Measurements from ENCODE around the gene RAX. TPM values are rescaled to one million over a fixed set of nuclear protein-coding genes. Genes with fewer than 3 reads are reported as not detected.

RAX gene
- total and polyA plus RNA-seq, 2 of the 4 experiments (the other 2 are of a cell fraction): not detected

DNA sequence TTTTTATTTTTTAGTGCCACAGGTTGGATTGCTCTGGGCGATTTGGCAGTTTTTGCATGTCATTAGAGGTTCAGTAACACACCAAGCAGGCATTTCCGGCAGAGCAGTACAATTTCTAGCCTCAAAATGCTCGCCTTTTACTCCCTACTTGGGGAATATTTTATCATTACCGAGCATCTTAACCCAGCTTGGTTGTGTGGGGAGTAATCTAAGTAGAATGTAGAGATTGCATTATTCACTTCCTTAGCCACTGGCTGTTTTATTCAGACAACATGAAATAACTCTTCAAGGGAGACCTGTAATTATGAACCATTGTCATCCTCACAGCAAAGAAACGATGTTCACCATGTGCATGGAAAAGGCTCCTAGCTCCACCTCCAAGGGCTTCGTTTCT, 40.2 kb downstream of the RAX start:
- Histone ChIP-seq H4K8ac (ENCODE audit: low read depth in 2 of 2, low read length in 2 of 2) (no peak overlapping the region), H3K27ac (ENCODE audit: insufficient read depth, low read length) (no peak overlapping the region), H3K9ac (ENCODE audit: low read depth, low read length) (no peak overlapping the region), H3K4me1 (ENCODE audit: control insufficient read depth, insufficient read depth, low read length) (no peaks in the 10 kb centered on the region), H2AK9ac (replicated peaks; ENCODE audit: low read depth, low read length, poor library complexity) (no peak overlapping the region), H3K36me3 (ENCODE audit: control insufficient read depth, insufficient read depth, low read length) (no peaks in the 10 kb centered on the region), H2BK20ac (ENCODE audit: low read depth, low read length) (no peak overlapping the region), H2AK5ac (ENCODE audit: low read depth, low read length) (no peak overlapping the region), H4K91ac (ENCODE audit: insufficient read depth, low read depth, low read length) (no peak overlapping the region), H3K18ac (ENCODE audit: low read depth, low read length) (no peak overlapping the region), H3K56ac (ENCODE audit: extremely low read depth, insufficient read depth, low read length) (no peak overlapping the region), H3K27me3 (ENCODE audit: control insufficient read depth, insufficient read depth, low read length) (peaks cover 37% of the 10 kb centered on the region), H3K14ac (replicated peaks; ENCODE audit: low read depth, low read length) (no peak overlapping the region), H3K4ac (ENCODE audit: low read depth, low read length) (no peak overlapping the region), H2BK15ac (ENCODE audit: low read depth, low read length) (no peak overlapping the region), H3K79me1 (ENCODE audit: low read depth in 1 of 2, low read length in 2 of 2) (no peaks in the 10 kb centered on the region), H2AFZ (replicated peaks; ENCODE audit: low read length, poor library complexity) (no peak overlapping the region), H3K9me3 (ENCODE audit: control insufficient read depth, insufficient read depth, low read length) (no peaks in the 10 kb centered on the region), H3K23ac (ENCODE audit: low read depth, low read length) (no peak overlapping the region), H3K9me1 (ENCODE audit: insufficient read depth, low read length) (no peaks in the 10 kb centered on the region), H2BK5ac (ENCODE audit: low read depth, low read length, poor library complexity, severe bottlenecking) (no peak overlapping the region), H3K4me2 (ENCODE audit: low read depth, low read length) (no peak overlapping the region), H4K5ac (ENCODE audit: low read depth, low read length) (no peak overlapping the region), H4K20me1 (ENCODE audit: insufficient read depth, low read length) (no peaks in the 10 kb centered on the region), H3K4me3 (ENCODE audit: insufficient read depth, low read depth, low read length) (no peak overlapping the region), H2BK120ac (ENCODE audit: low read depth, low read length) (no peak overlapping the region)
- no peak for ATAC-seq (ENCODE audit: low read depth)
- DNase-seq: no peak
- POLR2A ChIA-PET (ENCODE audit: unreplicated experiment): no interaction called here
- no CpG with 5 or more reads among the region's 6 CpGs for WGBS, 2 experiments (ENCODE audit: extremely low coverage in 2 of 2, insufficient read length in 1 of 2)
- intact Hi-C loops (cut with micrococcal nuclease): no loop called here
- dilution Hi-C loops (cut with HindIII; ENCODE audit: low sequenced_read_pairs, unreplicated experiment): no loop called here
- TF ChIP-seq, protein P1, sequence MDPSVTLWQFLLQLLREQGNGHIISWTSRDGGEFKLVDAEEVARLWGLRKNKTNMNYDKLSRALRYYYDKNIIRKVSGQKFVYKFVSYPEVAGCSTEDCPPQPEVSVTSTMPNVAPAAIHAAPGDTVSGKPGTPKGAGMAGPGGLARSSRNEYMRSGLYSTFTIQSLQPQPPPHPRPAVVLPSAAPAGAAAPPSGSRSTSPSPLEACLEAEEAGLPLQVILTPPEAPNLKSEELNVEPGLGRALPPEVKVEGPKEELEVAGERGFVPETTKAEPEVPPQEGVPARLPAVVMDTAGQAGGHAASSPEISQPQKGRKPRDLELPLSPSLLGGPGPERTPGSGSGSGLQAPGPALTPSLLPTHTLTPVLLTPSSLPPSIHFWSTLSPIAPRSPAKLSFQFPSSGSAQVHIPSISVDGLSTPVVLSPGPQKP (IDR thresholded peaks at IDR 0.05; ENCODE audit: borderline replicate concordance, low read depth, low read length): no peak
- TF ChIP-seq RAD21 (IDR thresholded peaks at IDR 0.05; ENCODE audit: low read length) (no peak), CHD1 (IDR thresholded peaks at IDR 0.05; ENCODE audit: low read depth, low read length) (no peak), MAZ (IDR thresholded peaks at IDR 0.05; ENCODE audit: borderline replicate concordance, low read depth, low read length) (no peak), BHLHE40 (IDR thresholded peaks at IDR 0.05; ENCODE audit: low read depth, low read length) (no peak), SMC3 (IDR thresholded peaks at IDR 0.05; ENCODE audit: low read depth, low read length) (no peak), CEBPB (IDR thresholded peaks at IDR 0.05; ENCODE audit: low read depth, low read length) (no peak)
- in situ Hi-C loops (cut with MboI; ENCODE audit: low sequenced_read_pairs): no loop called here
- CTCF ChIA-PET: no interaction called here
- BruUV-seq (replicated peaks): no TSS peak

Data from IMR-90 (cell line).